ENCODE measurements around the gene TACC2. TPM values are rescaled to one million over a fixed set of nuclear protein-coding genes. Genes with fewer than 3 reads are reported as not detected.

Gene TACC2
- total RNA-seq, 1 donor from 2014 or later = 76.4 TPM

GRCh38 chr10:122255509-122256301 is 266.7 kb downstream of the TACC2 start:
- H3K36me3 ChIP-seq = peaks cover 0 to 21% of the 10 kb centered on the region in 2 donors
- H3K4me1 ChIP-seq = no peaks in the 10 kb centered on the region
- H3K27ac ChIP-seq = no peak overlapping the region
- TF ChIP-seq POLR2AphosphoS5 (IDR thresholded peaks at IDR 0.05; ENCODE audit: insufficient read depth in 1 of 2, low read depth in 1 of 2) (no peak), POLR2A (IDR thresholded peaks at IDR 0.05) (no peak), CTCF (IDR thresholded peaks at IDR 0.05) (no peak)
- DNase-seq (ENCODE audit: extremely low spot score in 2 of 2) = no peak
- H3K4me3 ChIP-seq = no peak overlapping the region
- H3K9me3 ChIP-seq = no peaks in the 10 kb centered on the region
- intact Hi-C loops (cut with DNase I) = no loop called here
- no peaks in the 10 kb centered on the region for H3K27me3 ChIP-seq

GRCh38 chr10:122257041-122257440 is 268.1 kb downstream of the TACC2 start:
- TF ChIP-seq POLR2A (IDR thresholded peaks at IDR 0.05) (no peak), CTCF (IDR thresholded peaks at IDR 0.05) (no peak), POLR2AphosphoS5 (IDR thresholded peaks at IDR 0.05; ENCODE audit: insufficient read depth in 1 of 2, low read depth in 1 of 2) (no peak)
- H3K27ac ChIP-seq = no peak overlapping the region
- intact Hi-C loops (cut with DNase I) = no loop called here
- H3K27me3 ChIP-seq = no peaks in the 10 kb centered on the region
- no peaks in the 10 kb centered on the region for H3K9me3 ChIP-seq
- no peaks in the 10 kb centered on the region for H3K4me1 ChIP-seq
- DNase-seq (ENCODE audit: extremely low spot score in 2 of 2) = no peak
- peaks cover 0 to 21% of the 10 kb centered on the region in 2 donors for H3K36me3 ChIP-seq
- H3K4me3 ChIP-seq = no peak overlapping the region

DNA sequence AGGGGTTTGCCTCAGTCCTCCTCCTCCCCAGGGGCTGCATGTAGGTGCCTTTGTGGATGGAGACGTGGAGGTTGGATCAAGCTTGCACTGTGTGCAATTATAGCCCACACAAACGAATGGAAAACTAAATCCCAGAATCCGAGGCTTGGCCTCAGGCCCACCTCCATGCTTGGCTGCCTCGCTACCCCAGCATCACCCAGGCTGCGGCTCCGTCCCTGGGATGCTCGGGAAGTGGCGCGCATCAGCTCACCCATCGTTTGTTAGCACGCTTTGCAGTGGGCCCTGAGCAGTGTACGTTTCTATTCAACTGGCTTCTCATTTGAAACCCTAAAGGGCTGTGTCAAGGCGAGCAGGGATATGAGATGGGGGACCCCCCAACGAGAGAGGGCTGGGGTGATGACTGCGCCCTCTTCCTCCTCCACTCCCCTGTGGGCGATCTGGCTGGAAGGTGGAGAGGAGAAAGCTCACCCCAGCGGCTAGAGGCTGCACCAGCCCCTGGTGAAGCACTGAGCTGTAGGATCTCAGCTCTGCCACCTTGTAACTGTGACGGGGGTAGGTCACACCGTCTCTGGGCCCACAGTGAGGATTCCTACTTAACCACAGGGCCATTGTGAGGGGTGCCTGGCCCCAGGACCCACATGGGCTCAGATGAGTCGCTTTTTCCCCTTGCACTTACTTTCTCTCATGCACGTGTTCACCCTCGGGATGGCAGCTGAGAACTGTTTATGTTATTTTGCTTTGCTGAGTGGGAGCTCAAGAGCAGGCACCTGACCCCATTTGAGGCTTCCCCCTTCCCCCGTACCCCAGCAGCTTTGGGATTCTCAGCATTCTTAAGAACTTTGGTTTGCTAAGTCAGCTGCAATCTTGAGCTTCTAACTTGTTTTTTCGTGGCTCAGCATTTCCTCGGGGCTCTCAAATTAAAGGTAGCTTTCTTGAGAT is 269.4 kb downstream of the TACC2 start:
- no peak for DNase-seq (ENCODE audit: extremely low spot score in 2 of 2)
- no peak overlapping the region for H3K27ac ChIP-seq
- H3K27me3 ChIP-seq = no peaks in the 10 kb centered on the region
- no peaks in the 10 kb centered on the region for H3K4me1 ChIP-seq
- H3K36me3 ChIP-seq = peaks cover 0 to 22% of the 10 kb centered on the region in 2 donors
- no peaks in the 10 kb centered on the region for H3K9me3 ChIP-seq
- intact Hi-C loops (cut with DNase I) = no loop called here
- no peak overlapping the region for H3K4me3 ChIP-seq
- no peak for TF ChIP-seq POLR2AphosphoS5 (IDR thresholded peaks at IDR 0.05; ENCODE audit: insufficient read depth in 1 of 2, low read depth in 1 of 2)
- TF ChIP-seq POLR2A (IDR thresholded peaks at IDR 0.05) = no peak
- no peak for TF ChIP-seq CTCF (IDR thresholded peaks at IDR 0.05)

GRCh38 chr10:122259075-122259466 is 270.1 kb downstream of the TACC2 start:
- no peaks in the 10 kb centered on the region for H3K4me1 ChIP-seq
- no peaks in the 10 kb centered on the region for H3K27me3 ChIP-seq
- intact Hi-C loops (cut with DNase I) = no loop called here
- H3K27ac ChIP-seq = no peak overlapping the region
- TF ChIP-seq POLR2AphosphoS5 (IDR thresholded peaks at IDR 0.05; ENCODE audit: insufficient read depth in 1 of 2, low read depth in 1 of 2) (no peak), CTCF (IDR thresholded peaks at IDR 0.05) (no peak), POLR2A (IDR thresholded peaks at IDR 0.05) (no peak)
- H3K36me3 ChIP-seq = peaks cover 0 to 17% of the 10 kb centered on the region in 2 donors
- H3K4me3 ChIP-seq = no peak overlapping the region
- H3K9me3 ChIP-seq = no peaks in the 10 kb centered on the region
- DNase-seq (ENCODE audit: extremely low spot score in 2 of 2) = no peak

Data from vagina (tissue), 2 donors.